MV-4-11 (cell line): Measurements from ENCODE around the gene TNIK.

Source experiments
- DNase-seq: peaks from one replicate; lab custom pipeline; 2025; lab: John Stamatoyannopoulos, UW

TNIK gene

DNA sequence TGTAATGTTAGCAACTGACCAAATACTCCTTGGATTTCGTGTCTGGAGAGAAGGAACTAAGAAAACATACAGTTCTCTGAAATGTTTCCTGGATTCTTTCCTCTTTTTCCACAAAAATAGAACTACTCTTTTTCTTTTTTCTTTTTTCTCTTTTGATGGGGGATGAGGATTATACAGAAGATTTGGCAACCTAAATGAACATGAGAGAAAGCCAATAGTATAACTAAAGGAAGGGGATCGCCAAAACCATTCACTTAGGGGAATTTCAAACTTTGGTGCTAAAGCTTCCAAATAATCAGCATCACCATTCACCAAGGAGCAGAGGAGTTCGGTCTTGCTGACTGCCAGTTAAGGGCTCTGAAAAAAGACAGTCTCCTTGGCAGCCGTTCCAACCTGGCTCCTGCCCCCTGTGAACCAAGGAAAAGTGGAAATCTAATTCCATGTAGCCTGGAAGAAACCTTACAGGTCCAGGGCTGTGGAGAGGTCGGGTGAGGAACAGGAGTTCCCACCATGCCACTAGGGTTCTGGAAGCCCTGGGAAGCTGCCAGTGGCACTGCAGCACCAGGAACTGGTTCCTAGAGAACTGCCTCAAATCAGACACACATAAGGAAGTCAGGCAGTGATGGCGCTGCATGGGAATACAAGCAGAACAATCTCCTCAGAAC, 176.9 kb downstream of the TNIK start:
- DNase-seq = no peak

DNA sequence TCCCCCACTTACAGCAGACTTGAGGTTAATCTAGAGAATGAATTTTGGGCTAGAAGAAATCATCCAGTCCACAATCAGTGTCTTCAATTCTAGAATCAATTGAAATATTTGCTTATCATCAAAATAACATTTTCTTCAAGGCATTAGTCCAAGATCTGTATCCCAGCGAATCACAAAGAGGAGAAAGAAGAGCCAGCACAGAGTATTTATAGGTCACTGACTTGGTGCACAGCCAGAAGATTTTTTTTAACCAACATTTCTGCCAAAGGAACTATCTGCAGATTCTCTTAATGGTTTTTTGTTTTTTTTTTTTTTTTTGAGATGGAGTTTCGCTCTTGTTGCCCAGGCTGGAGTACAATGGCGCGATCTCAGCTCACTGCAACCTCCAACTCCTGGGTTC, 178.2 kb downstream of the TNIK start:
- no peak for DNase-seq

DNA sequence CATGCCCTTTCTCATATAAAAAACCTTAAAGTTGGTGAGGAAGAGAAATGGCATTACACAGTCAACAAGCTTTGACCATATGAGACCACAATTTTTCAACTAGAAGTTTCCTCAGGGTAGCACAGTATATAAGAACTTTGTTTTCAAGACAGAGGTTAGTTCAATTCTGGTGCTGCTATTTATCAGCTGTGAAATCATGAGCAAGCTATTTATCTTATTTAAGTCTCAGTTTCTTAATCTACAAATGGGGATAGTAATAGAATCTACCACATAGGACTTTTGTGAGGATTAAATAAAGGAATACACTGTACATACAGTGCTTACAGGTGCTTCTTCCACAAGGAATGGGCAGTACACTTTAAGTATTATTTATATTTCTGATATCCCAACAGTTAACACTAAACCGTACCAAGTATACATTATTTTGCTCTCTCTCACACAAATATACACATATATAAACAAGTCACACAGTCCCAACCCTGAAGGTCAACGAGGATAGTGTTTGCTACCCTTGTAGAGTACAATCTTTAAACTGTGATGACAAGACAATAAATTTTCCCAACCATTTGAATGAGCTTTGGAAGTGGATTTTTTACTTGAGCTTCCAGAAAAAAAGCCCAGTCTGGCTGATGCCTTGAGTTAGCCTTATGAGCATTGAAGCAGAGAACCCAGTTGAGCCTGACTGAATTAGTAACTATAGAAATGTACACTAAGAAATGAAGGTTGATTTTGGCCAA, 178.8 kb downstream of the TNIK start:
- DNase-seq = no peak

DNA sequence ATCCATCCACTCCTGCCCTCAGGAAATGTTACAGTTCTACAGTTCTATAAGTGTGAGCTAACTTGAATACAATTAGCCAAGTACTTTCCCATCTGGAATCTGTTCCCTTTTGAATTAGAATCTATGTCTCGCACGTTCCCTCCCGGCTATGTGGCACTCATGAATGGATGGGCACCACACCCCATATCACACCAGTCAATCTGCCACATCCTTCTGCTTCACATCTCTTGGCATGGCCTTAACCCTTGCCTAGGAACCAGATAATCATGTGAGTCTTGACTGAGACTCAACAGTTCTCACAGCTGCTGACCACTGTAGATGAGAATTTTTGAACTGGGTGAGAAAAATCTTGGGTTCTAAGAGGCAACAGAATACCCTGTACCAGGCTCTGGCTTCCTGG, 180.2 kb downstream of the TNIK start:
- DNase-seq = no peak

DNA sequence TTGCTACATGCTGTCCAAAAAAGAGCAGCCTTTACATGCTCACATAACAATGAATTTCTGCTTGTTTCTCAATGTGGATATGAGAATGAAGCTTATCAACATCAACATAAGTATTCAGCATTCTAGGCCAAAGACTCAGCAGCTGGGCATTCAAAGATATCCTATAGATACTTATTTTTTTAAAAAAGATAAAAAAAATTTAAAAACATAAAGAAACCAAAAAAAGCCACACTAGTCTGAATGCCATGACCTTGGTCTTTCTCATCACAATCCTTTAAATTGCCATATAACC, 182.0 kb downstream of the TNIK start:
- DNase-seq = no peak

DNA sequence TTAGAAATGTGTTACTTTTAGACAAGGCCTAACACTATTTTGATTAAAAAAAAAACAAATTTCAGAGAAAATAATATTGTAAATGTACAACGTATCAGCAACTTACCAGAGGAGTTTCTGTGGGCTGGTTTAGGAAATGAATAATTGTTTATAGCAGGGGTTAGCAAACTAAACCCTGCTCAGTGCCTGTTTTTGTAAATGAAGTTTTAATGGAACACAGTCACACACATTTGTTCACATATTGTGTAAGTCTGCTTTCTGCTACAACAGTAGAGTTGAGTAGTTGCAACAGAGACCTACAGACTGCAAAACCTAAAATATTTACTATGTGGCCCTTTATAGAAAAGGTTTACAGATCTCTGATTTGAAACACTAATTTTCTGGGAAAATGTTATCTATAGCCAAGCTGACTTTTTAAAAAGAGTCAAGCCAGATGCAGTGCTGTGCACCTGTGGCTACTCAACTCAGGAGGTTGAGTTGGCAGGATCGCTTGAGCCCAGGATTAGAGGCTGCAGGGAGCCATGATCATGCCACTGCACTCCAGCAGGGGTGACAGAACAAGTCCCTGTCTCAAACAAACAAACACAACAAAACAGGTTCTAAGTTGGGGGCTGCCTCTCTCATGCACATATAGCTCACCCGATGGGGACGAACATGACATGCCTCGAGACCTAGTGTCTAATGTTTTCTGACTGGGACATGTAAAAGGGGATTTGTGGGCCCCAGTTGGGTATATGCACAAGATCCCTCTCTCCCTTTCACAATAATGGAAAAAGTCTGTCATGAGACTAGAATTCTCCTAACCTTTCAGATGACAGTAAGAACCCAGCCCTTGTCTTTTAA, 182.5 kb downstream of the TNIK start:
- no peak for DNase-seq

DNA sequence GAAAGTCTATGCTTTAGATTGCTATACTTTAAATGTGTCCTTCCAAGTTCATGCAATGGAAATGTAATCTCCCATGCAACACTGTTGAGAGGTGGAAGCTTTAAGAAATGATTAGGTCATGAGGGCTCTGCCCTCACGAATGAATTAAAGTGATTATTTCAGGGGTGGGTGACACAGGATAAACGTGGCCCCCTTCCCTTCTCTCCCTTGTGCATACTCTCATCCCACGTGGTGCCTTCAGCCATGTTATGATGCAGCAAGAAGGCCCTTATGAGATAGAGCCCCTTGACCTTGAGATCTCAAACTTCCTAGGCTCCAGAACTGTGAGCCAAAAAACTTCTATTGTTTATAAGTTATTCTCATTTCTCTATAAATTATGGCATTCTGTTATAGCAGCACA, 183.3 kb downstream of the TNIK start:
- DNase-seq = no peak

DNA sequence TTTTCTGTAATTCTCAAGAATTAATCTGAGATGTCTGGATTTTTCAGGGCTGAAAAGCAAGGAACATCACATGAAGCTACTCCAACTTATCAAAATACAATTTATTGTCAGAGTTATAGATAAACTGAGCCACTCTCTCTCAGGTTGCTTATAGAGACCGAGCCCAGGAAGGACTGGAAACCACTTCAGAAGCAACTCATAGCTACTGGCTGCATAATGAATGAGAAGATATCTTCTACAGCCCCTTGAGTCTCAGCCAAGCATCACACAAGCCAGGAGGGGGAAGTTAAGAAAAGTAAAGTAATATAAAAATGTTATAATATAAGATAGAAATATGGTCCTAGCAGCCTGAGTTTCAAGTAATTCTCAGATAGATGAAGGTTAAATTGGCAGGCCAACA, 186.0 kb downstream of the TNIK start:
- DNase-seq = no peak

DNA sequence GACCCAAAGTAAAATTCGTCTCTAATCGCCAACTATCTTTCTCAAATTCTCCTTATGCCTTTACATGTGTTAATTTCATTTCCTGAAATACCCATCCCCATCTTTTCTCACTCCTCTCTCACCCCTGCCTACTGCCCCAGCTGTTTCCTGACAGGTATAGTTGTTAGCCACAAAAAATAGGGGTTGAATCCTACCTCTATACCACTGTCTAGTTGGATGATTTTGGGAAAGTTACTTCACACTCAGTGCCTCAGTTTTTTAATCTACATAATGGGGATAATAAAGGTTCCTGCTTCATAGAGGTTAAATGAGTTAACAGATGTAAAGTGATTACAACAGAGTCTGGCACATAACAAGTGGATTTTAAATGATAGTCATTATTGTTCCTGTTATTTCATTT, 189.7 kb downstream of the TNIK start:
- DNase-seq = no peak

DNA sequence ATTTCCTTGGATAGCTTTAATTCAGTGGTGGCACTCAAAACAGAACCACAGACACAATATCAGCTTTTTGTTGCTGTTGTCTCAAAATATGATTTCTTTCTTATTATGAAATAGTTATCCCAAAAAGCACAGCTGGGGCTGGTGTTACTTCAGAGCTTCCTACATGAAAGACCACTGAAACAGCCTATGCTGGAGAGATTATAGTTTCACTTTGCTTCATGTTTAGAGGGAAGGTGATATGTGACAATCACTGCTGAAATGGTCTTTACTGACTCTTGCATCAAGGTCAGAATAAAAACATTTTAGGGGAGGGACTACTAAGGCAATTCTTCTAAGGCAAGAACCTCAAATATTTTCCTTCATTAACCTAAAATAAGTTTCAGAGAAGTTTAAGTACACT, 190.7 kb downstream of the TNIK start:
- no peak for DNase-seq

DNA sequence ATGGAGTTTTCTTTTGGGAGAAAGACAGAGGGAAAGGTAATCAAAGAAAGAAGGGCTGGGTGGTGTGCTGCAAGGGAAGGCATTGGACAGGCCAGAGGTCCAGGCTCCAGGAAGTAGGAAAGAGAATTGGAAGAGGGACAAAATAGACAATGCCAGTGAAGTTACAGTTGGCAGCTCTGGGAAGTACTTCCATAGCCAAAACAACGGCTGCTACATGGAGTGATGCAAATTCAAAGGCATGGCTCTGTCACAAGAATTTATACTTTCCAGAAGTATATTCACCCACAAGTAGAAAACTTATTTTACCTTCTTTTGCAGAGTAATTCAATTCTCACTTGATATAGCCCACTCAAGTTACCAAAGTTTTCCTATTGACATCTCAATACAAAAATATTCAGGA, 191.5 kb downstream of the TNIK start:
- no peak for DNase-seq

DNA sequence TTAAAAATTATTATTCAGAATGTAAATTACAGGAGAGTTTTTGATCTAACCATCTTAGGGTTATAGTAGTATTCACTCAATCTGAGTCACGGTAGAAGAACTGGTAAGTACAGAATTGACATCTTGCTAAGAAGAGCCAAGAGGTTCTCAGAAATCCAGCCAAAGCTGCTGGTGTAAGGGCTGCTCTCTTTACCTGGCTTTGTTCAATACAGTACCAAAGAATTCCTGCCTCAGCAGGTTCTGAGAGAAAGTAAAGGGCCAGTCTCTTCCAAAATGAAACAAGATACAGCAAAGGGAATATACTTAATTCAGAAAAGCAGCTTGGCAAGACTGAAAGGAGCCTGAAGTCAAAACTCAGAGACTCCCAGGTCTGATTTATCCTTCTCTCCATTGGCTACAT, 193.1 kb downstream of the TNIK start:
- DNase-seq = no peak

DNA sequence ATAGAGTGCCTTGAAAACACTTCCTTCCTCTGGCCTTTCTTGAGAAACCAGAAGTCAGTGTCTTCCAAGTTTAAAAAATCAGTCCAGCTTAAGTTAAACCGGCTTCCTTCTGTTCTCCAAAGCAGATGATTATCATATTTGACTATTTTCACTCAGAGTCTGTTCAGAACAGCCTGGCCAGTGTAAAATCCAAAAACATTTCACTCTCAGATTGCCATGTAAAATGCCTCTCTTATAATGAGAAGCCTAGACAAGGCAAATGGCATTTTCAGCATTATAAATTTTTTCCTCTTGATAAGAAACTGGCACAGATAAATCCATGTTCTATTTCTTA, 193.5 kb downstream of the TNIK start:
- no peak for DNase-seq

DNA sequence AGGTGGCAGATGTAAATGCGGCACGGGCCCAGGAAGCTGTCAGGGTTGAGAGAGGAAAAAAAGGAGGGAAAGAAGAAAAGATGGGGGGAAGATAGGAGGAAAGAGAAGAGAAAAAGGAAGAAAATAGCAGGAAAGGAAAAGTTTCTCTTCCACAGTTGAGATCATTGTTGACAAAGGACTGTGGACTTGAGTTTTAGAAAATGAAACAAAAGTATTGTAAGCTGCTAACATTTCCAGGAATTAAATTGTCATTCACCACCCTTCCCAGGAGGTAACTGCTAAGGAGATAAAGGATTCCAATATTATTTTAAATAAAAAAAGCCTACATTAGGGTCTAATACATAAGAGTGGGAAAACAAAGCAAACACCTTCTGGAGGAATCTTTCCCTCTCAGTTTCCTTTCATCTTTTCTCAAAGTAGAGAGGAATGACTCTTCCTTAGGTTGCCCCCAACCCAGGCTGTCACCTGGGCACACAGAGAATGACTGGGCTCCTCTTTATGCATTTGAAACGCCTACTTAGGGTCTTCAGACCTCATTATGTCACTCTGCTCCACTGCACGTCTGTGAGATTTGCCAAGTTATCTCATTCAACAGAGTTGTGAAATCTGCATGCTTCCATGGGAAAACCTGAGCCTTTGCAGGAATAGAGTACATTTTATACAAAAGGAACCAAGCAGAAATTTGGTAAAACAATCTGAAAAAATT, 194.0 kb downstream of the TNIK start:
- DNase-seq = no peak

DNA sequence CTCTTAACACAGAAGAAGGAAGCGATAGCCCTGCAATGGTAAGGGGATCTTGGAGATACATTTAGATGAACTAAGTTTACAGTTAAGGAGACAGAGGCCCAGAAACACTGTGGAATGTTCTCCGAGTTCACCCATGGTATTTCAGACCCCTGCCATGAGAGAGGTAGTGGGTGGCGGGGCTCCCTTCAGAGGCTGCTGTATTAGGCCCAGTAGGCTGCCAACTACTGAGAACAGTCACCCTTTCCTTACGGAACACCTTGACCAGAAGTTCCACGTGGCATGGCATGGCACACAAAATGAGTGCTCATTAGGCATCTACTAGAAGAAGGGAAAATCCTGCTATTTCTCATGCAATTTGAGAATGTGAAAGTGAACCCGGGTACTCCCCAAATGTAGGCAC, 195.4 kb downstream of the TNIK start:
- no peak for DNase-seq

DNA sequence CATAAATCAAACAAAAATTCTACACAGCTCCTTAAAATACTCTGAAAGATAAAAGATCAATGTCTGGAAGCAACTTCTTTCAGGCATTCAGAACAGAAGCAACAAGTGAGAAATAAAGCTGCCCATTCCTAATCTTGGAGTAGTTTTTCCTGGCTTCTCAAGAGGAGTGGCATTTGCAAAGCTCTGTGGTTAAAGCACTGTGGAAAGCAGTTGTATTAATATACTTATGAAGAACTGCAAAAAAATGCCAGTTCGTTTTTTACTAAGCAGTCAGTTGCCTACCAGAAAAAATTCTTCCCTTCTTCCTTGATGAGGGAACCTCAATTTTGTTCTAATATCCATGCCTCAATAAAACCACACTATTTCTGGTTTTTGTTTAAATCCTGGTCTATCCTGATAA, 197.8 kb downstream of the TNIK start:
- no peak for DNase-seq

DNA sequence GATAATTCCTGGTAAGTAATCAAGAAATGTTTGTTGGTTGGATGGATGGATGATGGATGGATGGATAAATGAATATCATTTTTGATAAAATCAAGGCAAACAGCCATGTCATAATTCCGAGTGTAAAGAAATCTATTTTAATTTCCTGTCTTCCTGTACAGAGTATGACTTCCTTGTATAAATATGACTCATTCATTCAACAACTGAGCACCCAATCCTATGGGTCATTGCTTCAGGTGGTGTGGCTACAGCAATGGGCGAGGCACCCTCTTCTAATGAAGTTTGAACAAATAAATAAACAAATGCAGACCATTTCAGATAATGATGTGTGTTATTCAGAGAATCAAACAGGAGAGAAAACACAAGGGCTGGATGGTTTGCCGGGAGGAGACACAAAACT, 198.7 kb downstream of the TNIK start:
- DNase-seq = no peak

DNA sequence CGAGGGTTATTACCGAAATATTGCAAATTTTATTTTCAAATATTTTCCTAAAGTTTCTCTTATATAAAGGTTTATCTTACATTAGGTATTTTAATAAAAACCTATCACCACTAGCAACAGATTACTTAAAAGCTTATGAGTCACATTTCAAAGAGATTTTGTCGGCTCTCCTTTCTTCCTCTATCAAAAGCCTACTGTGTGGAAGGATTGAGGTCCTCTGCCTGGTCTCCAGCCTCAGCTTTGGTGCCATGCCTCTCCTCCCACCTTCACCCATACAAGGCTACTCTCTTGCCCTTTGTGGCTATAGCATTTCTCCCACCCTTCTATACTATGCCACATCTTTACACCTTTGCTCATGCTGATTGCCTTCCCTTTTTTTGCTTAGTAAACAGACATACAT, 199.3 kb downstream of the TNIK start:
- DNase-seq = no peak

DNA sequence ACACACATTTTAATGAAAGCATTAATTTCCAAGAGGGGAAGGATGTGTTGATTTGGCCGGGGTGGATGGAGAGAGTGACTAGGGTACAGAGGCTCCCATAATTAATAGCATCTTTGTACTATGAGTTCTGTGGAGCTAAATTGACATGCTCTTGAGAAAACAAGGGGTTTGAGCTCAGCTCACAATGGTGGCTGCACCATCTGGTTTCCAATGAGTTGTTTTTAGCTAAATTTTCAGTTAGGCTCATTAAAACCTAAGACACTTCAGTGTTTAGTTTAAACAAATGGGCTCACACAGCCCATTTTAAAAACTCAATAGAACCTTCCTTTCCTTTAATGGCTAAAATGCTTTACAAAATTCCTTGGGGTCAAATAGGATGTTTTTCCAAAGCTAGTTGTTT, 199.7 kb downstream of the TNIK start:
- no peak for DNase-seq

DNA sequence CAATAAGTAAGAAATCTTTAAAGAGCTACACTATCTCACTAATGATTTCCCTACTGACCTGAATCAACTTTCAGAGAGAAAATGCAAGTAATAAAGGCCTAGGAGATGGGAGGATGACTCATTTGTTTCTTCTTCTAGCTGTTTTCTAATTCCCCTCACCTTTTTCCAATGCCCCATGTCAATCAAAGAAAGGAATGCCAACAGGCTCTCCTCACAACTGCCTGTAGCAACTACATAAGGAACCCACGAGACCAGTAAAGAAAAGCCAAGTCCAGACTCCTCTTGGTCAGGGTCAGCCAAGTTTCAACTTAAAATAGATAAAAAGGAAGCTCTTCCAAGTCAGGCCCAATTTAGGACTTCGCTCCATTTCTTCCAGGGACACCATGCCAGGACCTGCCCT, 201.9 kb downstream of the TNIK start:
- no peak for DNase-seq

DNA sequence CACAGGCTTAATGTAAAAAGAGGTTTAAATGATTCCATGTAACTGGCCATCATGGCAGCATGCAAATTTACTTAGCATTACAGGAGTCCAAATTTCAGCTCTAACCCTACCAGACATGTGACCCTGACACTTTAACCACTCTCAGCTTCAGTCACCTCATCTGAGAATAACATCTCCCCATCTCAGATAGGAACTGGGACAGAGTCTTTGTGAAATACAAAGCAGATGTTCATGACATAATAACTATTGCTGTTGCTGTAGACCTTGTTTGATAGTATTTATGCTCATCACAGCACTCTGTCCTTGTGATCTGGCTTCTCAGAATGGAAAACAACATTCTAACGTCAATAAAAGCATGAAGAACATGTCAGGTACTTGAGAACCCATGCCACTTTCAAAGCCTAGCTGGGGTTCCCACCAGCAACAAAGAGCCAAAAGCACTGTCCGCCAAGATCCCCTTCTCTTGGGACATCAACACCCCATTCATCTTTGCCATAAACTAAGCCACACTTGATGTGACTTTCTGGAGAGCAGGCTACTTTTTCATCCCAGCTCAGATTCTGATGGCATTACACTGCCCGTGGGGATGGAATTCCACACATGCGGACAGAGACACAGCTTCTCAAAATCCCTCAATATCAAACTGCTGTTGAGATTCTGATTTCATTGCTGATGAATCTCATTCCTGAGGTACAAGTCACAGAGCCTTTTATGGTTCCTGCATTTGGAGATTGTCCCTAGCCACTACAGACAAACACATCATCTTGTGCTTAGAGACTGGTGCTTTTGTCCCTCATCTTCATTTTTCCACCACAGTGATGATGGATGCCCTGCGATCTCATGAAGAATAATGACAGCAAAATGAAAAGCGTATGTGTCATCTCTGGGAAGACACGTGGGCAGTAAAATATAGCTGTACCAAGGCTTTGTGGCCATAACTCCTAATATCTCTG, 202.7 kb downstream of the TNIK start:
- no peak for DNase-seq
